ENCODE results near the gene KCNK16. TPM values are rescaled to one million over a fixed set of nuclear protein-coding genes. Genes with fewer than 3 reads are reported as not detected.

Gene KCNK16
- total and polyA plus RNA-seq, 2 of the 8 experiments (the other 6 are each of a cell fraction or from before 2014, with no cell fraction given), result not detected

- Histone ChIP-seq H3K56ac (replicated peaks; ENCODE audit: insufficient read length, low read depth, low read length) (no peak overlapping the region), H2AK5ac (ENCODE audit: low read depth, low read length) (no peak overlapping the region), H2BK15ac (ENCODE audit: low read length) (no peak overlapping the region), H2BK20ac (ENCODE audit: low read length) (no peak overlapping the region), H3K4ac (replicated peaks; ENCODE audit: insufficient read length, low read depth, low read length) (no peak overlapping the region), H2BK5ac (ENCODE audit: low read depth, low read length) (no peak overlapping the region), H4K20me1 (replicated peaks in 1 of 2; ENCODE audit: control insufficient read depth in 1 of 2, insufficient read depth in 2 of 2, low read length in 2 of 2) (no peaks in the 10 kb centered on the region), H3K4me3 (ENCODE audit: extremely low read depth in 1 of 4, insufficient read depth in 2 of 4, low read depth in 3 of 4, low read length in 4 of 4) (no peak overlapping the region), H3K23ac (ENCODE audit: insufficient read length) (no peak overlapping the region), H4K91ac (replicated peaks; ENCODE audit: insufficient read length, low read length) (no peak overlapping the region), H2BK12ac (ENCODE audit: low read depth, low read length) (no peak overlapping the region), H3K27ac (ENCODE audit: low read depth, low read length) (no peak overlapping the region), H3K18ac (ENCODE audit: extremely low read depth, low read length) (no peak overlapping the region), H3K9ac (replicated peaks in 1 of 4; ENCODE audit: extremely low read depth in 1 of 4, low read depth in 3 of 4, low read length in 3 of 4) (no peak overlapping the region), H3K79me1 (ENCODE audit: low read depth, low read length) (no peaks in the 10 kb centered on the region), H3K79me2 (ENCODE audit: control insufficient read depth in 1 of 2, insufficient read depth in 2 of 2, low read length in 2 of 2) (no peaks in the 10 kb centered on the region), H4K8ac (ENCODE audit: extremely low read depth, insufficient read depth, low read length) (no peak overlapping the region), H3K9me3 (ENCODE audit: insufficient read depth in 2 of 2, low read depth in 1 of 2, low read length in 1 of 2) (no peaks in the 10 kb centered on the region), H3K27me3 (replicated peaks in 1 of 4; ENCODE audit: control insufficient read depth in 3 of 4, extremely low read depth in 1 of 4, insufficient read depth in 3 of 4, low read length in 3 of 4) (0 out of 7 replicates have a peak, but pooled peaks cover 0 to 2% (median 0%) of the 10 kb centered on the region in 4 experiments), H2AFZ (ENCODE audit: low read length) (no peak overlapping the region), H3K14ac (ENCODE audit: insufficient read length) (no peak overlapping the region), H3K36me3 (ENCODE audit: control insufficient read depth in 2 of 4, insufficient read depth in 4 of 4, low read length in 3 of 4) (no peaks in the 10 kb centered on the region), H2BK120ac (replicated peaks; ENCODE audit: low read depth, low read length) (no peak overlapping the region), H3K4me1 (replicated peaks in 1 of 4; ENCODE audit: control insufficient read depth in 3 of 4, insufficient read depth in 4 of 4, low read length in 3 of 4) (peaks cover 9 to 16% (median 13%) of the 10 kb centered on the region in 4 experiments), H4K5ac (ENCODE audit: insufficient read length, low read depth, low read length) (no peak overlapping the region), H3K23me2 (ENCODE audit: low read depth, low read length) (no peaks in the 10 kb centered on the region; the same call in 1 of the 2 replicates), H3K4me2 (ENCODE audit: insufficient read depth in 1 of 2, low read depth in 2 of 2, low read length in 2 of 2) (no peak overlapping the region)
- POLR2A ChIA-PET (ENCODE audit: partially characterized antibody), result no interaction called here
- TF ChIP-seq, protein P1, sequence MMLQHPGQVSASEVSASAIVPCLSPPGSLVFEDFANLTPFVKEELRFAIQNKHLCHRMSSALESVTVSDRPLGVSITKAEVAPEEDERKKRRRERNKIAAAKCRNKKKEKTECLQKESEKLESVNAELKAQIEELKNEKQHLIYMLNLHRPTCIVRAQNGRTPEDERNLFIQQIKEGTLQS (IDR thresholded peaks at IDR 0.05; ENCODE audit: insufficient read depth, low read depth, low read length), result no peak
- TF ChIP-seq USF2 (IDR thresholded peaks at IDR 0.05; ENCODE audit: low read length), result no peak
- no peak for TF ChIP-seq EP300 (IDR thresholded peaks at IDR 0.05; ENCODE audit: borderline replicate concordance in 1 of 2, low read depth in 2 of 2, low read length in 2 of 2)
- no peak for TF ChIP-seq KDM1A (IDR thresholded peaks at IDR 0.05; ENCODE audit: borderline replicate concordance, low read length)
- TF ChIP-seq, protein P2, sequence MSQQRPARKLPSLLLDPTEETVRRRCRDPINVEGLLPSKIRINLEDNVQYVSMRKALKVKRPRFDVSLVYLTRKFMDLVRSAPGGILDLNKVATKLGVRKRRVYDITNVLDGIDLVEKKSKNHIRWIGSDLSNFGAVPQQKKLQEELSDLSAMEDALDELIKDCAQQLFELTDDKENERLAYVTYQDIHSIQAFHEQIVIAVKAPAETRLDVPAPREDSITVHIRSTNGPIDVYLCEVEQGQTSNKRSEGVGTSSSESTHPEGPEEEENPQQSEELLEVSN (IDR thresholded peaks at IDR 0.05), result no peak
- DNase-seq (ENCODE audit: low read depth in 1 of 2, low spot score in 2 of 2) (no peak), FAIRE-seq (no peak)
- 98% methylated on average over 3 of the region's 3 CpGs; no CpG with 5 or more reads in 1 of the 2 experiments for WGBS, 2 experiments (ENCODE audit: extremely low coverage in 1 of 2, insufficient coverage in 1 of 2, insufficient read length in 1 of 2, insufficient replicate concordance in 2 of 2, low coverage in 1 of 2, low lambda C conversion rate in 2 of 2, missing lambda C conversion rate in 1 of 2)
- CTCF ChIA-PET (ENCODE audit: partially characterized antibody), result interaction anchor here (0.6 to 47.4 kb wide), 4 partner anchors 26 to 1721 kb away, joined by 3 to 1738 read pairs (median 16); partner anchors contain the start of gene KCNK5
These were observed 46.0 kb downstream of the KCNK16 start for GRCh38 chr6:39276379-39276995.
